ENCODE results near the gene STK36.

STK36 gene

DNA sequence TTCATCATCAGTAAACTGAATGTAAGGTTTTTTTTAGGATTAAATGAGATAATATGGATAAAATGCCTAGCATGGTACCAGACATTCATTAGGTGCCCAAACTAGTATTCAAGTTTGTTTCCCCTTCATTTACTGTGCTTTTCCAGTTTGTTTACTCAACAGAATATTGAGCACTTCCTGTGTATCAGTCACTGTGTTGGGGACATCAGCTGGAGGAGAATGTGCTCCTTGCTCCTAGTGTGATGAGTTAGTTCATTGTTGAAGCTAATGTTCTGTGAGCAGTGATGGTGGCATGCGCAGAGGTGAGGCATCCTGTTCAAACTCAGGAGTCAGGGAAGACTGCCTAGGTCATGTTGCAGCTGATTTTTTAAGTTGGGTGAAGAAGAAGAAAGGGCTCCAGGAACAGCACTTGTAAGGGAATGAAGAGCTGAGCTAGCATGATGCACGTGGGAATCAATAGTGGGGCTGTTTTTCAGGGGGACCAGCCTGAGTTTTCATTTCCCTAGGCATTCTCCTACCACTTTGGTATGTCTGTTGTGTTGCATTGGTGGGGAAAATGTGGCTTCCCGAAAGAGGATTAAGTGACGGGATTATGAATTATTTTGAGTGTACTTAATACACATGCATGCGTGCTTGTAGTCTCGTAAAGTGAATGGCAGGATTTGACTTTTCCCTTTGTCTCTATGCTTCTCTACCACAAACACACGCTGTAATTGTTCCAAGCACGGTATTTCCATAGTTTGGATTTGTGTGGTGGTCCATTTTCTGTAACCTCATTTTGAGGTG is 62.5 kb downstream of the STK36 start:
- DNase-seq (ENCODE audit: low spot score) = no peak
- in situ Hi-C loops (cut with MboI; ENCODE audit: low sequenced_read_pairs, unreplicated experiment) = no loop called here

DNA sequence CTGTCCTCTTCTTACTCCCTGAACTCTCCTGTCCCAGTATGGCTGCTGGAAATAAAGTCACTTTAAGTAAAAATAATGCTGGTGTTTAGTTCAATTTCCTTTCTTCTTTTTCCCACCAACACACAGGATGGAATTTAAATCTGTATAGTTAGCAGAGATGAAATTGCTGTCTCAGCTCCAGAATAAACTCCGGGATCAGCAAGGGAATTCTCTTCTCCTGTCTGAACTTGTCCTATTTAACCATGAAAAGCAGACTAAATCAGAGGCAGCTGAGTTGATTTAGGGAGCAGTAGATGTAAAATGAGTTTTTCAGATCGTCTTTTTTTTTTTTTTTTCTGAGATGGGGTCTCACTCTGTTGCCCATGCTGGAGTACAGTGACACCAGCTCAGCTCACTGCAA is 64.6 kb downstream of the STK36 start:
- TF ChIP-seq, protein P1, sequence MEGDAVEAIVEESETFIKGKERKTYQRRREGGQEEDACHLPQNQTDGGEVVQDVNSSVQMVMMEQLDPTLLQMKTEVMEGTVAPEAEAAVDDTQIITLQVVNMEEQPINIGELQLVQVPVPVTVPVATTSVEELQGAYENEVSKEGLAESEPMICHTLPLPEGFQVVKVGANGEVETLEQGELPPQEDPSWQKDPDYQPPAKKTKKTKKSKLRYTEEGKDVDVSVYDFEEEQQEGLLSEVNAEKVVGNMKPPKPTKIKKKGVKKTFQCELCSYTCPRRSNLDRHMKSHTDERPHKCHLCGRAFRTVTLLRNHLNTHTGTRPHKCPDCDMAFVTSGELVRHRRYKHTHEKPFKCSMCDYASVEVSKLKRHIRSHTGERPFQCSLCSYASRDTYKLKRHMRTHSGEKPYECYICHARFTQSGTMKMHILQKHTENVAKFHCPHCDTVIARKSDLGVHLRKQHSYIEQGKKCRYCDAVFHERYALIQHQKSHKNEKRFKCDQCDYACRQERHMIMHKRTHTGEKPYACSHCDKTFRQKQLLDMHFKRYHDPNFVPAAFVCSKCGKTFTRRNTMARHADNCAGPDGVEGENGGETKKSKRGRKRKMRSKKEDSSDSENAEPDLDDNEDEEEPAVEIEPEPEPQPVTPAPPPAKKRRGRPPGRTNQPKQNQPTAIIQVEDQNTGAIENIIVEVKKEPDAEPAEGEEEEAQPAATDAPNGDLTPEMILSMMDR (IDR thresholded peaks at IDR 0.05; ENCODE audit: borderline replicate concordance, control extremely low read depth, extremely low read depth, insufficient read depth, missing control alignments) = no peak
- in situ Hi-C loops (cut with MboI; ENCODE audit: low sequenced_read_pairs, unreplicated experiment) = no loop called here
- DNase-seq (ENCODE audit: low spot score) = no peak

More for the DNA sequence above, 62.5 kb downstream of the STK36 start:
- TF ChIP-seq, protein P1 (IDR thresholded peaks at IDR 0.05; ENCODE audit: borderline replicate concordance, control extremely low read depth, extremely low read depth, insufficient read depth, missing control alignments) = no peak

DNA sequence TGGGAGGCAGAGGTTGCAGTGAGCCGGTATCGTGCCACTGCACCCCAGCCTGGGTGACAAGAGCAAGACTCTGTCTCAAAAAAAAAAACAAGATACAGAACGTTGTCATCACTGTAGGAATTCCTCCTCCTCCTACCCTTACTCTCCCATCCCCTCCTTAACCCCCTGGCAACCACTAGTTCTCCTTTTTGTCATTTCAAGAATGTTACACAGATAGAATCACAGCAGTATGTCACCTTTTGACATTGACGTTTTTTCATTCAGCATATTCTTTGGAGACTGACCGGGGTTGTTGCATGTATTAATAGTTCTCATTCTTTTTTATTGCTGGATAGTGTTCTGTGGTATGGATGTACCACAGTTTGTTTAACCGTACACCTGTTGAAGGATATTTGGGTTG is 71.2 kb downstream of the STK36 start:
- in situ Hi-C loops (cut with MboI; ENCODE audit: low sequenced_read_pairs, unreplicated experiment) = no loop called here
- DNase-seq (ENCODE audit: low spot score) = peak; percentile 54
- TF ChIP-seq, protein P1 (IDR thresholded peaks at IDR 0.05; ENCODE audit: borderline replicate concordance, control extremely low read depth, extremely low read depth, insufficient read depth, missing control alignments) = no peak

DNA sequence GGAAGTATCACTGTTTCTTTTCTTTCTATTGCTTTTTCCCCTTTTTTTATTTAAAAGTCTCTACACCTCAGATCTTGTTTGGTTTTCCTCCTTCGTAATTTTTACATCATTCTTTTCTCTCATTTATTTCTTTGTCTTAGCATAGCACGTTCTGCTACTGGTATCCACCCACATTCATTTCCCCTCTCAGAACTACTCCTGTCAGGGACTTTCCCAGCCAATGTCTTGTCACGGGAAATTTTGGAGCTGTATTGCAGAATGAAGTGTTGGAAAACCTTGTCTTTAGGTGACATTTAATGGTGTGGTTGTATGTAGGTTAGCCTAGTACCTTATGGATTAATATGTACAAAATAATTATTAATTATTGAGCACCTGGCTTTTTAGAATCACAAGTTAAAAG is 72.7 kb downstream of the STK36 start:
- TF ChIP-seq, protein P1 (IDR thresholded peaks at IDR 0.05; ENCODE audit: borderline replicate concordance, control extremely low read depth, extremely low read depth, insufficient read depth, missing control alignments) = no peak
- in situ Hi-C loops (cut with MboI; ENCODE audit: low sequenced_read_pairs, unreplicated experiment) = no loop called here
- peak; percentile 52 for DNase-seq (ENCODE audit: low spot score)

DNA sequence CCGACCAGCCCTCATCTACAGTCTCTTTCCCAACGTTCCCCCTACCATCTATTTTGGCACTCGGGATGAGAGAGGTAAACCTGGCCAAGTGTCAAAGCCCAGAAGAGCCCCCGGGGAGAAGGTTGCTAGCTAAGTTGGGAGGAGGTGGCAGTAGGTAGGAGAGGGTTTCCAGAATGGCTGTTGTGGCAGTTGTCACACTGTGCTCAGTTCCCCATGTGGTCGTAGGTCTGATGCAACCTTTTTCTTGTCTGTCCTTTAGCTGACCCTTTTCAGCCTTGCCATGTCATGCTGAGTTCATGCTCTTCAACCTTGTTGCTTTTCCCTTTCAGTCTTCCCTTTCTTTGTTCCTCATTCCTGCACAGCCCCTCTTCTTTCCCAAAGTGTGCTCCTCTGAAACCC is 73.3 kb downstream of the STK36 start:
- peak; percentile 61 for DNase-seq (ENCODE audit: low spot score)
- in situ Hi-C loops (cut with MboI; ENCODE audit: low sequenced_read_pairs, unreplicated experiment) = no loop called here
- TF ChIP-seq, protein P1 (IDR thresholded peaks at IDR 0.05; ENCODE audit: borderline replicate concordance, control extremely low read depth, extremely low read depth, insufficient read depth, missing control alignments) = no peak

DNA sequence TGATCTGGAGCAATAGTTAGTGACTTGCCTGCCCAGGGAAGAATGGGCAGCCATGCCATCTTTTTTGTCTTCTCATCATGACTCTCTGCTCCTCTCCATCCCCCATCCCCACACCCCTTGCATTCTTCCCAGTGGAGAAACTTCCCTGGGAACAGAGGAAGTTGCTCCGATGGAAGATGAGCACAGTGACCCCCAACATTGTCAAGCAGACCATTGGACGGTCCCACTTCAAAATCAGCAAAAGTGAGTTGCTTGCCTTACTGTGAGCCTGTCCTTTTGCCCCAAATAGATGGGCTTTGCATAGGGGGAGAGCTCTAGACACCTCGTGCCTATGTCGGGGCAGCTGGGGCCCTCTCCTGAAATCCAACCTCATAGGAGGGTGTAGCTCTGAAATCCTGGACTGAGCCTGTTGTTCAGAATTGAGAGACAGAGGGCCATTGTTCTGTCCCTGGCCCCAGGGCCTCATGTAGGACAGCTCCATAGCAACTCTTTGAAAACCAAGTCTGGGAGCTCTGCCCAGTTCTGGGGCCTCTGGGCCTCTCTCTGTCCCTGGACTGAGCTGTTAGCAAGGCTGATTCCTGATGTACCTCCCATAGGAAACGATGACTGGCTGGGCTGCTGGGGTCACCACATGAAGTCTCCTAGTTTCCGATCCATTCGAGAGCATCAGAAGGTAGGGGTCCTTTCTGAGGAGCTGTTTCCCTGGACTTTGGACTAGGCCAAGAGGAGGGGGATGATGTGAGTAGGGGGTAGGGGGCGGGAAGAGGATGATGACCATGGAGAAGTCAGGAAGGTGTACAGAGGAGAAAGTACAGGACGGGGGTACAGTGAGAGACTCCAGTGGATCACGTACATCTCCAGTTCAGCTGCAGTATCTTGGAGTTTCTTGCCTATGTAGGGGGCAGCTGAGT is 73.9 kb downstream of the STK36 start:
- no peak for DNase-seq (ENCODE audit: low spot score)
- in situ Hi-C loops (cut with MboI; ENCODE audit: low sequenced_read_pairs, unreplicated experiment) = no loop called here
- TF ChIP-seq, protein P1 (IDR thresholded peaks at IDR 0.05; ENCODE audit: borderline replicate concordance, control extremely low read depth, extremely low read depth, insufficient read depth, missing control alignments) = no peak

All from GM13976 (cell line).